HepG2 (cell line): Measurements from ENCODE around the gene APEX1. TPM values are rescaled to one million over a fixed set of nuclear protein-coding genes. Genes with fewer than 3 reads are reported as not detected.

ENCODE experiments used
- CENPT ChIP-seq: sonication (generic); formaldehyde crosslinking; IDR thresholded peaks from 2 replicates; pipeline ENCODE4 v1.8.0; 2022; ENCODE audit warnings: low read depth, mild to moderate bottlenecking, moderate library complexity, missing genetic modification reagents
- CREB1 ChIP-seq, 2 experiments: fragments of 450-650 bp in 1 of 2; IDR thresholded peaks; 2 replicates each; pipeline ENCODE4 v1.6.1; 2016 to 2017; ENCODE audit warnings: control low read depth in 1 of 2, mild to moderate bottlenecking in 1 of 2, missing compliant biosample characterization in 1 of 2, missing genetic modification characterization in 1 of 2
- DNMT1 ChIP-seq: sonication (generic); formaldehyde crosslinking; IDR thresholded peaks from 2 replicates; pipeline ENCODE4 v1.5.1; 2020; ENCODE audit warnings: mild to moderate bottlenecking, missing genetic modification reagents
- HMG20B ChIP-seq: conservative IDR thresholded peaks from 2 replicates; pipeline ENCODE4 v1.6.1; 2016; ENCODE audit warnings: missing genetic modification reagents, missing compliant biosample characterization
- MEF2D ChIP-seq: sonication (generic); formaldehyde crosslinking; IDR thresholded peaks from 2 replicates; pipeline ENCODE4 v1.5.1; 2020; ENCODE audit warnings: mild to moderate bottlenecking, missing genetic modification reagents
- MEIS1 ChIP-seq: sonication (generic); formaldehyde crosslinking; IDR thresholded peaks from 2 replicates; pipeline ENCODE4 v1.9.0; 2021; ENCODE audit warnings: mild to moderate bottlenecking, missing genetic modification reagents, moderate library complexity, borderline replicate concordance
- PHF8 ChIP-seq: sonication (generic); formaldehyde crosslinking; IDR thresholded peaks from 2 replicates; pipeline ENCODE4 v1.5.0; 2020; ENCODE audit warnings: missing genetic modification reagents
- TBX2 ChIP-seq: sonication (generic); formaldehyde crosslinking; IDR thresholded peaks from 2 replicates; pipeline ENCODE4 v1.5.0; 2020; ENCODE audit warnings: missing genetic modification reagents, mild to moderate bottlenecking, borderline replicate concordance
- U2AF1 ChIP-seq: fragments of 200-400 bp; formaldehyde crosslinking; optimal IDR thresholded peaks from 2 replicates; pipeline ENCODE3; 2017; ENCODE audit warnings: mild to moderate bottlenecking, low read depth, low read length
- ZNF230 ChIP-seq: sonication (generic); formaldehyde crosslinking; IDR thresholded peaks from 2 replicates; pipeline ENCODE4 v1.4.0; 2020; ENCODE audit warnings: mild to moderate bottlenecking, missing genetic modification reagents
- ZNF367 ChIP-seq: sonication (generic); formaldehyde crosslinking; IDR thresholded peaks from 2 replicates; pipeline ENCODE4 v1.4.0; 2020; ENCODE audit warnings: missing genetic modification reagents, borderline replicate concordance
- ZNF780A ChIP-seq: sonication (generic); formaldehyde crosslinking; IDR thresholded peaks from 2 replicates; pipeline ENCODE4 v1.8.0; 2022; ENCODE audit warnings: mild to moderate bottlenecking, missing genetic modification reagents, moderate library complexity
- polyA plus RNA-seq, 8 experiments: library from polyadenylated mRNA; depleted of rRNA in 3 of 8; stranded (reverse) in 7 of 8; unstranded in 1 of 8; fragments of >200 nt; fragmentation: Illumina TruSeq in 4 of 8; extraction: Trizol in 4 of 8; gene quantifications; 2 replicates each; pipeline versions ENCODE4 v1.2.1 to v1.2.3, GENCODE V29; 2011 to 2016; ENCODE audit warnings: low read depth in 4 of 8, missing spikeins in 1 of 8, mixed read lengths in 1 of 8; ENCODE audit not compliant: insufficient read depth in 1 of 8
- total RNA-seq, 5 experiments: library from RNA; depleted of rRNA; stranded (reverse); fragments of >200 nt; fragmentation: Illumina TruSeq; extraction: Trizol; gene quantifications; 2 replicates each; pipeline ENCODE4 v1.2.3, GENCODE V29; 2016; ENCODE audit warnings: low read depth in 1 of 5
- TF ChIP-seq, protein P1 (sequence below), 2 experiments: sonication (generic) in 1 of 2; formaldehyde crosslinking in 1 of 2; IDR thresholded peaks; 2 replicates each; pipeline versions ENCODE4 v1.4.0 to v1.6.1; 2018 to 2020; ENCODE audit warnings: missing genetic modification reagents in 2 of 2, borderline replicate concordance in 1 of 2, low read depth in 1 of 2, mild to moderate bottlenecking in 1 of 2, missing biosample characterization in 1 of 2
- TF ChIP-seq, protein P2 (sequence below): sonication (generic); formaldehyde crosslinking; IDR thresholded peaks from 2 replicates; pipeline ENCODE4 v1.8.1; 2023; ENCODE audit warnings: mild to moderate bottlenecking, missing genetic modification reagents
- TF ChIP-seq, protein P3 (sequence below): sonication (generic); formaldehyde crosslinking; IDR thresholded peaks from 2 replicates; pipeline ENCODE4 v1.4.0; 2020; ENCODE audit warnings: mild to moderate bottlenecking, missing genetic modification reagents, borderline replicate concordance
- TF ChIP-seq, protein P4 (sequence below): IDR thresholded peaks from 2 replicates; pipeline ENCODE4 v1.6.1; 2016; ENCODE audit warnings: missing compliant biosample characterization, missing genetic modification reagents, borderline replicate concordance

Gene APEX1
- total and polyA plus RNA-seq, 2 of the 13 experiments (the other 11 are each of a cell fraction or from before 2014, with no cell fraction given), result 171 to 405 TPM

DNA sequence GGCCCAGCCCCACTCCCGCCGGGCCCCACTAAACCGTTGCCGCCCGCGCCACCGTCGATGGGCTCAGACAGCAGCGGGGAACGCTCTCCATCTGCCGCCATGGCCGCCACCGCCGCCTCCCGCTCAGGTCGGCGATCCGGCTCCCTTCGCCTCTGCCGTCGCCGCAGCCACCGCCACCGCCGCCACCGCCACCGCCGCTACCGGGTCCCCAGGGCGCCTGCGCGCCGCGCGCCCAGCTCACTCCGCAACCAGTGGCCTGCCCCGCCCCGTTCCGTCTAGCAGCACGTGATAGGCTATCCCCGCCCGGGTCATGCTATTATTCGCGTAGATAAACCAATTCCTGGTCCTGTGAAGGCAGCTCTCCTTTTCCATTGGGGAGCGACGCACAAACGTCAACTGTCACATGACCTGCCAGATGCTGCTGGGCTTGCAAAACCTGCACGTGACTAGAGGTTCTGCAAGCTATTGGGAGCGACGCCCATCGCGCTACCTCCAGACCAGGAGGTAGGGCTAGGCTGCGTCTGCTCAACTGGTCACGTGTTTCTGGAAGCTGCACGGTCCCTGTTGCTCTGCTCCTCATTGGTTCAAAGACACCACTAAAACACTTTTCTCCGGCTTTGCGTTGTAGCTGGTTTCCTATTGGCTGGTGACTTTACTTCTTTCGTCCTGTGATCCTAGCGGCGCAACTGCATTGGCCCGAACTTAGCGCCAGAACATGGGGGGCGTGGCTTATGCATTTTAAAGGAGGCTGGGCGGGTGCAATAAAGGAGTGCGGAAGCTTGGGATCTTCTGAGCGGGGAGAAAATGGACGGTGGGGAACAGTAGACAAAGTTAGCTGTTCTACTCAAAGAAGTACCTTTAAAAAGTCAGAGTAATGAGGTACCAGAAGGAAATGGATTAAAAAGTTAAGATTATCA lies 6.5 kb downstream of the APEX1 start, which contains the start of gene PIP4P1 (continued):
- no peak for TF ChIP-seq ZNF367 (CRISPR knock-in tag)
- TF ChIP-seq, protein P1, sequence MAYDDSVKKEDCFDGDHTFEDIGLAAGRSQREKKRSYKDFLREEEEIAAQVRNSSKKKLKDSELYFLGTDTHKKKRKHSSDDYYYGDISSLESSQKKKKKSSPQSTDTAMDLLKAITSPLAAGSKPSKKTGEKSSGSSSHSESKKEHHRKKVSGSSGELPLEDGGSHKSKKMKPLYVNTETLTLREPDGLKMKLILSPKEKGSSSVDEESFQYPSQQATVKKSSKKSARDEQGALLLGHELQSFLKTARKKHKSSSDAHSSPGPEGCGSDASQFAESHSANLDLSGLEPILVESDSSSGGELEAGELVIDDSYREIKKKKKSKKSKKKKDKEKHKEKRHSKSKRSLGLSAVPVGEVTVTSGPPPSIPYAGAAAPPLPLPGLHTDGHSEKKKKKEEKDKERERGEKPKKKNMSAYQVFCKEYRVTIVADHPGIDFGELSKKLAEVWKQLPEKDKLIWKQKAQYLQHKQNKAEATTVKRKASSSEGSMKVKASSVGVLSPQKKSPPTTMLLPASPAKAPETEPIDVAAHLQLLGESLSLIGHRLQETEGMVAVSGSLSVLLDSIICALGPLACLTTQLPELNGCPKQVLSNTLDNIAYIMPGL (CRISPR knock-in tag; IDR thresholded peaks at IDR 0.05; ENCODE audit: borderline replicate concordance in 1 of 2, low read depth in 1 of 2), result peak; percentile 52 to 92; a peak in 3 of 4 replicates
- TF ChIP-seq, protein P2, sequence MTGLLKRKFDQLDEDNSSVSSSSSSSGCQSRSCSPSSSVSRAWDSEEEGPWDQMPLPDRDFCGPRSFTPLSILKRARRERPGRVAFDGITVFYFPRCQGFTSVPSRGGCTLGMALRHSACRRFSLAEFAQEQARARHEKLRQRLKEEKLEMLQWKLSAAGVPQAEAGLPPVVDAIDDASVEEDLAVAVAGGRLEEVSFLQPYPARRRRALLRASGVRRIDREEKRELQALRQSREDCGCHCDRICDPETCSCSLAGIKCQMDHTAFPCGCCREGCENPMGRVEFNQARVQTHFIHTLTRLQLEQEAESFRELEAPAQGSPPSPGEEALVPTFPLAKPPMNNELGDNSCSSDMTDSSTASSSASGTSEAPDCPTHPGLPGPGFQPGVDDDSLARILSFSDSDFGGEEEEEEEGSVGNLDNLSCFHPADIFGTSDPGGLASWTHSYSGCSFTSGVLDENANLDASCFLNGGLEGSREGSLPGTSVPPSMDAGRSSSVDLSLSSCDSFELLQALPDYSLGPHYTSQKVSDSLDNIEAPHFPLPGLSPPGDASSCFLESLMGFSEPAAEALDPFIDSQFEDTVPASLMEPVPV, result peak; percentile 94; the same call in 1 of the 2 replicates
- peak; percentile 92; the same call in 1 of the 2 replicates for TF ChIP-seq MEF2D (CRISPR knock-in tag)
- peak; percentile 96 for TF ChIP-seq TBX2 (CRISPR knock-in tag)
- TF ChIP-seq CENPT, result peak; percentile 64; the same call in 1 of the 2 replicates
- TF ChIP-seq ZNF780A, result peak; percentile 45; the same call in 1 of the 2 replicates
- TF ChIP-seq ZNF230 (CRISPR knock-in tag), result peak; percentile 81; the same call in 1 of the 2 replicates
- TF ChIP-seq CREB1 (IDR thresholded peaks at IDR 0.05), result peak; percentile 92
- TF ChIP-seq CREB1 (CRISPR knock-in tag; IDR thresholded peaks at IDR 0.05), result peak; percentile 96
- TF ChIP-seq, protein P3, sequence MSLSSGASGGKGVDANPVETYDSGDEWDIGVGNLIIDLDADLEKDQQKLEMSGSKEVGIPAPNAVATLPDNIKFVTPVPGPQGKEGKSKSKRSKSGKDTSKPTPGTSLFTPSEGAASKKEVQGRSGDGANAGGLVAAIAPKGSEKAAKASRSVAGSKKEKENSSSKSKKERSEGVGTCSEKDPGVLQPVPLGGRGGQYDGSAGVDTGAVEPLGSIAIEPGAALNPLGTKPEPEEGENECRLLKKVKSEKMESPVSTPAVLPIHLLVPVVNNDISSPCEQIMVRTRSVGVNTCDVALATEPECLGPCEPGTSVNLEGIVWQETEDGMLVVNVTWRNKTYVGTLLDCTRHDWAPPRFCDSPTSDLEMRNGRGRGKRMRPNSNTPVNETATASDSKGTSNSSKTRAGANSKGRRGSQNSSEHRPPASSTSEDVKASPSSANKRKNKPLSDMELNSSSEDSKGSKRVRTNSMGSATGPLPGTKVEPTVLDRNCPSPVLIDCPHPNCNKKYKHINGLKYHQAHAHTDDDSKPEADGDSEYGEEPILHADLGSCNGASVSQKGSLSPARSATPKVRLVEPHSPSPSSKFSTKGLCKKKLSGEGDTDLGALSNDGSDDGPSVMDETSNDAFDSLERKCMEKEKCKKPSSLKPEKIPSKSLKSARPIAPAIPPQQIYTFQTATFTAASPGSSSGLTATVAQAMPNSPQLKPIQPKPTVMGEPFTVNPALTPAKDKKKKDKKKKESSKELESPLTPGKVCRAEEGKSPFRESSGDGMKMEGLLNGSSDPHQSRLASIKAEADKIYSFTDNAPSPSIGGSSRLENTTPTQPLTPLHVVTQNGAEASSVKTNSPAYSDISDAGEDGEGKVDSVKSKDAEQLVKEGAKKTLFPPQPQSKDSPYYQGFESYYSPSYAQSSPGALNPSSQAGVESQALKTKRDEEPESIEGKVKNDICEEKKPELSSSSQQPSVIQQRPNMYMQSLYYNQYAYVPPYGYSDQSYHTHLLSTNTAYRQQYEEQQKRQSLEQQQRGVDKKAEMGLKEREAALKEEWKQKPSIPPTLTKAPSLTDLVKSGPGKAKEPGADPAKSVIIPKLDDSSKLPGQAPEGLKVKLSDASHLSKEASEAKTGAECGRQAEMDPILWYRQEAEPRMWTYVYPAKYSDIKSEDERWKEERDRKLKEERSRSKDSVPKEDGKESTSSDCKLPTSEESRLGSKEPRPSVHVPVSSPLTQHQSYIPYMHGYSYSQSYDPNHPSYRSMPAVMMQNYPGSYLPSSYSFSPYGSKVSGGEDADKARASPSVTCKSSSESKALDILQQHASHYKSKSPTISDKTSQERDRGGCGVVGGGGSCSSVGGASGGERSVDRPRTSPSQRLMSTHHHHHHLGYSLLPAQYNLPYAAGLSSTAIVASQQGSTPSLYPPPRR (CRISPR knock-in tag), result peak; percentile 73
- peak; percentile 91 for TF ChIP-seq MEIS1
- TF ChIP-seq, protein P4, sequence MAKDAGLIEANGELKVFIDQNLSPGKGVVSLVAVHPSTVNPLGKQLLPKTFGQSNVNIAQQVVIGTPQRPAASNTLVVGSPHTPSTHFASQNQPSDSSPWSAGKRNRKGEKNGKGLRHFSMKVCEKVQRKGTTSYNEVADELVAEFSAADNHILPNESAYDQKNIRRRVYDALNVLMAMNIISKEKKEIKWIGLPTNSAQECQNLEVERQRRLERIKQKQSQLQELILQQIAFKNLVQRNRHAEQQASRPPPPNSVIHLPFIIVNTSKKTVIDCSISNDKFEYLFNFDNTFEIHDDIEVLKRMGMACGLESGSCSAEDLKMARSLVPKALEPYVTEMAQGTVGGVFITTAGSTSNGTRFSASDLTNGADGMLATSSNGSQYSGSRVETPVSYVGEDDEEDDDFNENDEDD, result peak; percentile 97
- TF ChIP-seq U2AF1, result no peak
- no peak for TF ChIP-seq DNMT1 (CRISPR knock-in tag)
- peak; percentile 66; the same call in 1 of the 2 replicates for TF ChIP-seq HMG20B
- peak; percentile 81 for TF ChIP-seq PHF8 (CRISPR knock-in tag)
